ENCODE results near the gene UCKL1.
"Not testable (repeated sequence)": the region's sequence is repeated elsewhere in the genome, so short reads cannot be mapped to it uniquely, and the experiment has no call there.

The UCKL1 gene

DNA sequence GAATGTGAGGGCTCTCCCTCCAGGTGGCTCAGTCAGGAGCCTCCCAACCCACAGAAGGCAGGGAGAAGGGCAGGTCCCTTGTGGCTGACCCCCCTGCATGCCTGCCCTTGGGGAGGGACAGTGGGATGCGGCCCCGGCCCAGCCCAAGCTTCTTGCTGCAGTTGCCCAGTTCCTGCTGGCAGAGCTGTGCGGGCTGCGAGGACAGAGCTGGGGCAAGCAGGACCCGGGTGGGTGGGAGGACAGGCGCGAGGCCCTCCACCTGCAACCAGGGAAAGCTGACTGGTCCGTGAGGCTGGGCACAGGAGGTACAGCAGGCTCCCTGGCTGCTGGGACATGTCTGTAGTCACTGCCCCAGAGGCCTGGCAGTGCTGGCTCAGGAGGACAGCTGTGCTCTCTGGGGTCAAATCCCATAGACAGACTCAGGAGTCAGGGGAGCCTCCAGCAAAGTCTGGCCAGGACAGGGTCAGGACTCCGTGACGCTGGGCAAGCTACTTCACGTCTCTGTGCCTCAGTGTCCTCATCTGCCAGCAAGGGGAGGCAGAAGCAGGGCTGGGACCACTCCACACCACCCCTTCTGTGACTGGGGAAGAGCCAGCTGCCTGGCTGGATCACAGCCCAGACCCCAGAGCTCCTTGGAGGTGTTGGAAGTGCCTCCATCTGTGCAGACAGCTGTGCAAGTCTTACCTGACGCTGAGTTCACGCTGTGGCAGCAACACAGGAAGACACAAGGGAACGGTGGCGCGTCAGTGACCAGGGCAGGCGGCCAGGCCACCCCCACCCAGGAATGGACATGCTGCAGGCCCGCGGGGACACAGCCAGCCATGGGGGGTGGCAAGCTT is 13.0 kb downstream of the UCKL1 start:
- DNase-seq = no peak

DNA sequence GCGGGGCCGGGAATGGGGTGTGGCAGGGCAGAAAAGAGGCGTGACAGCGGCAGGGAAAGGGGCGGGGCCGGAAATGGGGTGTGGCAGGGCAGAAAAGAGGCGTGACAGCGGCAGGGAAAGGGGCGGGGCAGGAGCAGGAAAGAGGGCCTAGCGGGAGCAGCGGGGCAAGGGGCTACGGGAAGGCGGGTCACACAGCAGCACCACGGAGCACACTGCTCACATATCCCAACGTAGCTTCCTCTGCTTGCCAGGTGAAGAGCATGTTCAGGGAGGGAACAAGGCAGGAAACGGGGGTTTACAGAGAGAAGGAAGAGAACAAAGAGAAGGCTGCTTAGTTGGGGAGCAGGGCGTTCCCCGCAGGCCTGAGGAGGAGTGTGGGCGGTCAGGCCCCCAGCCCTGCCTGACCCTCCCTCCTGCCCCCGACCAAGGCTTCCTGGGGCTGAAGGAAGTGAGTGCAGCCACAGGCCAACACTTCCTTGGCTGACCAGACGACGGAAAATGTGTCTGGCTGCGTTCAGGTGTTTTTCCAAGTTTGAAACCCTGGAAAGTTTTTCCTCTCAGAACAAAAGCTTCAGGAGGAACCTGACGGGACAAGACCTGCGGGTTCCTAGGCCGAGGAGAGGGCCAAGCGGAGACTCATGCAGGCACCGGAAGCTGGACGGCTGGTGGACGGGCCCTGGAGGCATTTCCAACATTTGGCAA is 13.8 kb downstream of the UCKL1 start:
- no peak for DNase-seq

DNA sequence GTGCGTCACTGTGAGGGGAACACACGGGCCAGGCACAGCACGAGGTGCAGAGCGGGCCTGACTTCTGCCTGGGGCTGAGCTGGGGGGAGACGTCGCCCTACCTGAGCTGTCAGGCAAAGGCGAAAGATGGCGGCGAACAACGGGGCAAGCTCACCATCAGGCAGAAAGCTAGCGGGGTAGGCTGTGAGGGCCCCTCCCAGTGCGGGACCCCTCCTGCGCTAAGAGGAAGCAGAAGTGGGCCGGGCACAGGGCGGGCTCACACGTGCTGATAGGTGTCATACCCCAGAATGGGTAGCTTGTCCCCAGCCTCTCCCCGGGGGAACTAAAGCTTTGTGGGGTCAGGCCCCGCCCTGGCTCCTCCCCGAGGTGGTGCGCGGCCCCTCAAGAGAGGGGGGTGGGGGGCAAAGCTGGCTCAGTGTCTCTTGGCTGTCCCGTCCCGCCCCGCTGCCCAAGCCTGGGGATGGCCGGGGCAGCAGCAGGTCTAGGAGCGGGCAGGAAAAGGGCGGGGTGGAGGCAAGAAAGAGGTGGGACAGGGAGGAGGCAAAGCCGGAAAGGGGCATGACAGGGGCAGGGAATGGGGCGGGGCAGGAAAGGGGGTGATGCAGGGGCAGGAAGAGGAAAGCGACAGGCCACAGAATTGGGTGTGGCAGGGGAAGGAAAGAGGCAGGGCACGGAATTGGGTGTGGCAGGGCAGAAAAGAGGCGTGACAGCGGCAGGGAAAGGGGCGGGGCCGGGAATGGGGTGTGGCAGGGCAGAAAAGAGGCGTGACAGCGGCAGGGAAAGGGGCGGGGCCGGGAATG is 14.7 kb downstream of the UCKL1 start:
- DNase-seq = no peak

DNA sequence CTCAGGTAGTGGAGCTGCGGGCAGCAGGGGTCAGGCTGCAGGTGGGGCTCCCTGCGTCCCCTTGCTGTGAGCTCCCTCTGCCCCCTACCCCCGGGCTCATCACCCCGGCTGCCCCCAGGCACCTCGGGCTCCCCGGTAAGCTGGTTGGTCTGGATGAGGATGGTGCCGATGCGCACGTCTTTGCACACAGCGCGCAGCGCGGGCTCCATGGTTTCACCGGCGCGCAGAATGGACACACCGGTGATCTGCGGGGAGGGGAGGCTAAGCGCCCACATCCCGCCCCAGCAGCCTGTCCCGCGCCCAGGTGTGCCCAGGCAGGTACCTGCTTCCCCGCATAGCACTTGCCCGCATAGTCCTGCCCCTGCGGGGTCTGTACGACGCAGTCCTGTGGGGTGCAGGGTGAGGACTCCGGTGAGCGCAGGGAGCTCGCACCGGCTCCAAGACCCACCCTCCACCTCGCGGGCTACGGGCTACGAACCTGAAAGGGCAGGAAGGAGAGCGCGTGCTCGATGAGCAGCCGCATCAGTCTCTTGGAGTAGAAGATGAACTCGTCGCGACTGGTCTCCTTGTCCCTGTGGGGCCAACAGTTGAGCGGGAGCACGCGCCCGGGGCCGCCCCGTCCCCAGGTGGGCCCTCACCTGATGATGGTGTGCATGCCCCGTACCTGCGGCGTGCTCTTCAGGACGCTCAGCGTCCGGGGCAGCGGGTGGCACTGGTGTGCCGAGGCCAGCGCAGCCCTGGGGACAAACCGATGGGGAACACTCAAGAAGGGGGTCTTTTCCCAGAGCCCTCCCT is 15.5 kb downstream of the UCKL1 start:
- no peak for DNase-seq

DNA sequence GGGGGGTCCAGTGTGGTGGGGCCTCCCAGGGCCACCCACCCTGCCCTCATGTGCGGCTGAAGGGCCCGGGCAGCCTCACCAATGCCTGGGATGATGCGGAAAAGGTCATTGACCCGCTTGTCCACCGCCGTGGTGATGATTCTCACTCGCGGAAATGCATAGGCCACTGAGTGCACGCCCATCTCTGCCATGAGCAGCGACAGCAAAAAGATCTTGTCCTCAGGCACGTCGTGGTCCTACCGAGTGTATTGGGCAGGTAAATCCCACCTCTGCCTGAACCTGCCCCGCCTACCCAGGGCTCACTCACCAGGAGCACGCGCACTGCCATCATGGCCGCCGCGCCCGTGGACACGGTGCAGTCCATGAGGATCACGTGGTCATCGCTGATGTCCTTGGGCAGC is 16.1 kb downstream of the UCKL1 start:
- no peak for DNase-seq

DNA sequence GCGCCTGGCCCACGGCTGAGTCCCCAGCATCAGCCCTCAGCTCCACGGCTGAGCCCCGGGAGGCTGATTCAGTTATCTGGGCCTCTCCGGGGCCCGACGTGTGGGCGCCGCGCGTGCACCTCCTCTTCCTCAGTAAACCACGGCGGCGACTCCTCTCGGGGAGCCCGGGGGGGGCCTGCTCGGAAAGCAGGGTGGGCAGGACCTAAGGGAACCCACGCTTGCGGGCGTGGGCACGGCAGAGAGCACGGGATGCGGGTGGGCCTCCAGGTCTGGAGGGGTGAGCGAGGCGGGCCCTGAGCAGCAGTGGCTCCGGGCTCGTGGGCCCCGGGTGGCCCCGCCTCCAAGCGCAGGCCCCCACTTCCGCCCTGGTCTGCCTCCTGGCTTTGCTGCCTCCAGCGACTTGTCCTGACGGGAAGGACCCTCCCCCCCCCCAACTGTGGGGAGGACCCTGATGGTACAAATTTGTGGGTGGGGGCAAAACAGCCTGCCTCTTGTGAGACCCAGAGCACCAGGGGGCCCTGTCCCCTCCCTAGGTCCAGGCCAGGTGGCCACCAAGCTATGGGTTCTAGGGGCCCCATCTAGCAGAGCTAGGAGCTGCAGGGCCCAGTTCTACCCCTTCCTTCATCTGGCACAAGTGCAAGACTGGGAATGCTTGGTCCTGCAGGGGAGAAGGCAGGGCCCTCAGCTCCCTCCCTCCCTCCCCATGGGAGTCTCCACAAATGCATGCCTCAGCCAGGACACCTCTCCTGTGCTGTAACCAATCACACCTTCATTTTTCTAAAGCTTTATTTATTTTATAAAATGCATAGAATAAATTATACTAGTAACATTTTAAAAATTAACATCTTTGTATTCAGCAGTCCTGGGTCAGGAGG is 16.9 kb downstream of the UCKL1 start:
- DNase-seq = no peak

DNA sequence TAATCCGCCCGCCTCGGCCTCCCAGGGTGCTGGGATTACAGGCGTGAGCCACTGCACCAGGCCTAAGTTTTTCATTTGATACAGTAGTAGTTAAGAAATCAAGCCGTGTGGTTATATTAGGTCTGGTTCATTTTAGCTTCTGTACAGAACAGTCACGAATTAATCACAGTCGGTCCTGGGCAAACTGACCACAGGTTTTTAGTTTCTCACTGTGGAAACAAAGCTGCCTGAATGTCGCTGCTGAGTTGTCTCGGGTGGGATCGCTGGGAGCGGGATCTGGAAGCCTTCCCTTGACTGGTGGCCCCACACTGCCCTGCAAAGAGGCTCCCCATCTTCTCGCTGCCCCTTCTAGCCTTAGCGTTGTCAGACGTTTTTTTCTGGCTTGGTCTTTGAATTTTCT is 18.6 kb downstream of the UCKL1 start:
- no peak for DNase-seq

DNA sequence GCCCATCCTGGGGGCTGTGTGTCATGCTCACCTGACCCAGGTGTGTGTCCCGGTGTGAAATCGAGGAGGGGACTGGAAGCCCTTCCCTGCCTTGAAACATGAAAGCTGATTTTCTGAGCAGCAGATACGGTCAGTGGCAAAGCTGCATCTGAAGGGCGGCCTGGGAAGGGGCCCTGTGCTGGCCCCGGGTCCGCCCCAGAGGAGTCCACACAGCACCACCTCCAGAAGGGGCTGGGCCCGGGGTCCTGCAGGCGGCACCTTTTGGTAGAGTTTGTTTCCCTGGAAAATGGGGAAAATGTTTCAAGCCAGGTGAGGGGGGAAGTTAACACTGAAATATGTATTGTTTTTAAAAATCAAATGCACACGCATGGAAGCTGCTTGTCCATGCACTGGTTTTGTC is 20.8 kb downstream of the UCKL1 start:
- DNase-seq = no peak

DNA sequence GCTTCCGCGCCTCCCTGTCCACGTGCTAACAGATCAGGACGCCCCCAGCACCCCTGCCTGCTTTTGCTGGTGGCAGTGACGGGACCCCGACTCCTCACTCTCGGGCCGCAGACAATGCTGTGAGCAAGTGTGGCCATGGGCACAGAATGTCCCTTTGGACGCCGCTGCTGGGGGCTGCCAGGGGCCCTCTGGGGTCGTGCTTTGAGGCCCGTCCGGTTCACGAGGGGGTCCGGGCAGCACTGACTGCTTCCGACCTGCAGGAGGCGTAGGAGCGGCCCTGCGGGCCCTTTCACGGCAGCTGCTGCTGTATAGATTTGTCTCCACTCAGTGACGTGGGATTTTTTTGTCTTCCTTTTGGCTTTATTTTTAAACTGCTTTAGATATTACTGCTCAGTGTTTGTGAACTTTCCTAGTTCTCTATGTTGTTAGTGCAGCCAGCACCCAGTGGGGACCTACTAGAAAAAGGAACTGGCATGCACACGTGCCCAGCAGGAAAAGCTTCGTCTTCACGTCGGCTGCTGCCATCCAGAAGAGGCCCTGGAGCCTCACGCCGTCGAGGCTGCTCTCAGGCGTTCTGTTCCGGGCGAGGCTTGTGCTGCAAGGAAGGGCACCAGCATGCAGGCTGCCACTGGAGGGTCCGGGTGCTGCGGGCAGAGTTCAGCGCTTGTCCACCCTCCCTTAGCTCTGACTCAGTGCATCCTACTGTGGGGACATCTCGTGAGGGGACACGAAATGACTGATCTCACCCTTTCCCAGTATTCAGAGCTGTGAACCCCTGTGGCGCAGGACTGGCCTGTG is 21.7 kb downstream of the UCKL1 start:
- no peak for DNase-seq

DNA sequence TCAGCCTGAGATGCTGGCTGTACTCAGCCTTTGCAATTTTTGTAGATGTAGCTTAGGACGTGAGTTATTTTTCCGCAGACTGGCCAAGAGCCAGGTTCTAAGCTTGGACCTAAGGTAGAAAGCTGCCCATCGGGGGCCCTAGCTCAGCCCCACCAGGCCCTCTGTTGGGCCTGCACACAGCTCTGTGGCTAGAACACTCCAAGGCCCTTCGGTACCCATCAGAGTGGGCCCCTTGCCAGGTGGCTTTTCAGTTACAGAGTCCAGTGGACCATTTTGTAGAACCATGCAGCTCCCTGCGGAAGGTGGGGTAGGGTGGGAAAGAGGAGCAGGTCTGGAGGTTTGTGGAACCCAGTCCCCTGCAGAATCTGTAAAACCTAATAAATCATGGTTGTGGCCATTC is 22.6 kb downstream of the UCKL1 start:
- no peak for DNase-seq

DNA sequence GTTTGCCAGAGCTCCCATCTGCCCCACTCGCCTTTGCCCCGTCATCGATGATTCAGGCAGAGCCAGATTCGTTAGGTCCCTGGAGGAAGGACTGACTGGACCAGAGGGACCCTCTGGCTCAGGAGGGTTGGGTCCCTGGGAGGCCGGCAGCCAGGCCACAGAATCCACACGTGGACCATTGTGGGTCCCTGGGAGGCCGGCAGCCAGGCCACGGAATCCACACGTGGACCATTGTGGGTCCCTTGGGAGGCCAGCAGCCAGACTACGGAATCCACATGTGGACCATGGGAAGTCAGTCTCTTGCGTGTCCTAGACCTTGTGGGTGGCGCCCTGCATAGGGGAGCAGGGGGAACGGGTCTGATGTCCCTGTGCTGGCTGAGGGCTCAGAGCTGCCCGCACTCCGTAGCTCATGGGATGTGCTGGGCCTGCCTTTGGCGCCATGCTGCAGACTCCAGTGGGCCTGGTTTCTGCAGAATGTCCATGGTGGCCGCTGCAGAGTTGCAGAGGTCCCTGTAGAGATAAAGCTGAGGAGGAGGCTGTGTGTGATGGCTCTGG is 23.5 kb downstream of the UCKL1 start:
- DNase-seq = no peak

DNA sequence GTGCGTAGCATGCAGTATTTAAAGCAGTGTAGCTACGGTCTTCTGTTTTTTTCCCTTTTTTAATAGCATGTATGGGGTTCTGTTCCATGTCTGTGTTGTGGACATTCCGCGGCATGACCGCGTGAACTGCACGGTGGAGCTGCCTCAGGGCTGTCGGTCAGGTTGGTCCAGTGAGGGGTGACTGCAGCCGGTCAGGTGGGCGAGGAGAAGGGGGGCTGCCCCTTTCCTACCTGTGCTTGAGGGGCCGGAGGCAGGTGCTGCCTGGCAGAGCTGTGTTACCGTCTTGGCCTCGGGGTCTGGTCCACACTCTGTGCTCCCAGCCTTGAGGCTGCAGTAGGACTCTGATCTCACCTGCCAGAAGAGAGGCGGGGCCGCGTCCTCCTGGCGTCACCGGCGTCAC is 24.5 kb downstream of the UCKL1 start:
- DNase-seq = no peak

DNA sequence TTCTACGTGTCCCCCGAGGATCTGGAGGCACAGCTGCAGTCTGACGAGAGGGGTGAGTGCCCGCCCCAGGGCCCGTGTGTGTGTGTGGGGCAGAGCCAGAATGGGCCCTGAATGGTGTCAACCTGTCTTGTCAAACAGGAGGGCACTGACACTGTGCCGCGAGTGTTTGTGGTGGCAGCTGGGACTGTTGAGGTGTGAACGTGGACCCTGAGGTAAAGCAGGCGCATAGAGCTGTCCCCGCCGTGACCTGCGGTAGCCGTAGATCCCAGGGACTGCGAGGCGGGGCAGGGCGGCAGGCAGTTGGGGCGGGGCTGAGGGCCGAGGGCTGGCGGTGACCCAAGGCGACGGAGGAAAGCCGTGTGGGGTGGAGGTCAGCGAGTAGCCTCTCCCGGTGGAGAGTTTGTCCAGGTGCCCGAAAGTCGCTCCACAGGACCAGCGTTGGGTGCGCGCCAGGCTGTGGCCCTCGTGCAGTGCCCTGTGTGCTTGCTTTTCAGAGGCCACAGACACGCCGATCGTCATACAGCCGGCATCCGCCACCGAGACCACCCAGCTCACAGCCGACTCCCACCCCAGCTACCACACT is 25.2 kb downstream of the UCKL1 start:
- no peak for DNase-seq

DNA sequence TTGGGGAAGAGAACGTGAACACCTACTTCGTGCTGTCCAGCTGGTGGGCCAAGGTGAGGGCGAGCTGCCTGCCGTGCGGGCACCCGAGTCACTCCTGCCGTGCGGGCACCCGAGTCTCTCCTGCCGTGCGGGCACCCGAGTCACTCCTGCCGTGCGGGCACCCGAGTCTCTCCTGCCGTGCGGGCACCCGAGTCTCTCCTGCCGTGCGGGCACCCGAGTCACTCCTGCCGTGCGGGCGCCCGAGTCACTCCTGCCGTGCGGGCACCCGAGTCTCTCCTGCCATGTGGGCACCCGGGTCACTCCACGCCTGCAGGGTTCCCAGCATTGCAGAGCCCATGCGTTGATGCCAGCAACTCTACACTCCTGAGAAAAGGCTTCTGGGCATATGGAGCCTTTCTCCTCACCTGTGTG is 26.7 kb downstream of the UCKL1 start:
- DNase-seq = not testable (repeated sequence)

DNA sequence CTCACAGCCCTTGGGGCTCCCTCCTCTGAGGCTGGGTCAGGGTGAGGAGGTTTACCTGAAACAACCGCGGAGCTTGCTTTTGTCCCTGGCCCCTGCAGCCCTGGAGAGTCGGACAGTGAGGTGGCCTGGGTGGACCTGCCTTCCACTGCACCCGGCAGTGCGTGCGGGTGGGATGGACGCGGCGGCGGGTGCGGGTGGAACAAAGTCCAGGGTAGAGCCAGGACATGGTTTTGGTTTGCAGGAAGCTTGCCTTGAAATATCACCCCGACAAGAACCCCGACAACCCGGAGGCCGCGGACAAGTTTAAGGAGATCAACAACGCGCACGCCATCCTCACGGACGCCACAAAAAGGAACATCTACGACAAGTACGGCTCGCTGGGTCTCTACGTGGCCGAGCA is 27.1 kb downstream of the UCKL1 start:
- no peak for DNase-seq

DNA sequence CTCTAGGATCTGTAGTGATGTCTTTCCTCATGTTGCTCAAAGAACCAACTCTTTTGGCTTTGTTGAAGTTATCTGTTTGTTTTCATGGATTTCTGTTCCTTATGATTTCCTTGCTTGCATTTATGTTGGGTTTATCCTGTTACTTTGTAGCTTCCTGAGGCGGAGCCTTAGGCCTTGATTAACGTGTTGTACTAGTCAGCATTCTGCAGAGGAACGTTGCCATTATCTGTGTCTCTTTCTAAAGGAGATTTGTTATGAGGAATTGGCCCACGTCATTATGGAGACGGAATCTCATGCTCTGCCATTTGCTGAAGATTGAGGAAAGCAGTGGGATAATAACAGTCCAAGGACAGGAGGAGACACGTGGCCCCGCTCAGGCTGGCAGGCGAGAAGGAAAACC is 29.9 kb downstream of the UCKL1 start:
- no peak for DNase-seq

DNA sequence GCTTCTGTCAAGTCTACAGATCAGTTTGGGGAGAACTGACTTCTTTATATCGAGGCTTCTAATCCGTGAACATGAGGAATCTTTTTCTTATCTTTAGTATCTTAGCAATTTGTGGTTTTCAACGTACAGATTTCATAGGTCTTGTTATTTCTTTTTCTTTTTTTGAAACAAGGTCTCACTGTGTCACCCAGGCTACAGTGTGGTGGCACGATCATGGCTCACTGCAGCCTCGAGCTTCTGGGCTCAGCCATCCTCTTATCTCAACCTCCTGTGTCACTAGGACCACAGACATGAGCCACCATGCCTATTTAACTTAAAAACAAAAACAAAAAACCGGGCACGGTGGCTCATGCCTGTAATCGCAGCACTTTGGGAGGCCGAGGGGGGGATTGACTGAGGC is 32.0 kb downstream of the UCKL1 start:
- no peak for DNase-seq

DNA sequence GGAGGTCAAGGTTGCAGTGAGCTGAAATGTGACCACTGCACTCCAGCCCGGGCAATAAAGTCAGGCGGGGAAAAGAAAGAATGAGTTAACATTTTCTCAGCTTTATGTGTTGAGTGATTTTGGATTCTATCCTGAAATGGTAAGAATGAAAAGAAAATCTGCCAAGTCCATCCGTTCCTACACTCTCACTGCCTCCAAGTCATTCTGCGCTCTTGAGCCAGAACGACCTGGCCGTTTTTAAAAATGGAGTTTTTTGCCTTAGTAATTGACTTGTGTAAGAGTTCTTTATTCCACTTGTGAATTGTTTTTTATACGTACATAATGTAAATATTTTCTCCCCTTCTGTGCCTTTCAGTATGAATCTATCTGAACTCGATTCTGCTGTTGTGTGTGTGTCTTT is 32.6 kb downstream of the UCKL1 start:
- DNase-seq = no peak

DNA sequence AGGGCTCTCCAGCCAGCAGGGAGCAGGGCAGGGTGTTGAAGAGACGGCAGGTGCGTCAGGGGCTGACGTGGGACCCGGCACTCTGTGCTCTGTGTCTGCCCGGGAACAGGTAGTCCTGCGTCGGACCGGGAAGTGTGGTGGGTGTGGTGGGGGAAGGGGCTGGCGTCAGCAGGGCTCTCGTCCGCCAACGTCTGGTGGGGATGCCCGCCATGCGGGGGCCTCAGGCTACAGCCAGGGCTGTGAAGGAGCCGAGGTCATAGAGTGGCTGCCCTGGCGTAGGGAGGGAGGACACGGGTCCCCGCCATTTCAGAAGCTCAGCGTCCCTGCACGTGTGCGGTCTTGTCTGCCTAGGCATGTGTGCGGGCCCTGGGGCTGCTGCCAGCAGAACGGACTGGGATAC is 36.0 kb downstream of the UCKL1 start:
- DNase-seq = no peak

DNA sequence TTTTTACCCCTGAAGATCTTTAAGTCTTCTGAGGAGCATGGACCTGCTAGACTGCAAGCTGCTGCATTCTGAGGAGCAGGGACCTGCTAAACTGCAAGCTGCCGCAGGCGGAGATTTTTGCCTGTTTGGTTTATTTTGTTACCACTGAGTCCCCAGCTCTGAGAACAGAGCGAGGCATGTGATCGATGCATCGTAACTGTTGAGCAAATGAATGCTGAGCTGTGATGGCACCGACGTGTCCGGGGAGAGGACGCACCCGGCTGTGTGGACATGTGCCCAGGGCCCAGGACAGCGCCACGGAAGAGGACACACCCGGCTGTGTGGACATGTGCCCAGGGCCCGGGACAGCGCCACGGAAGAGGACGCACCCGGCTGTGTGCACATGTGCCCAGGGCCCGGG is 37.1 kb downstream of the UCKL1 start:
- DNase-seq = no peak
